ENCODE results near the gene ARMC12. TPM values are rescaled to one million over a fixed set of nuclear protein-coding genes. Genes with fewer than 3 reads are reported as not detected.

ARMC12 gene, protein sequence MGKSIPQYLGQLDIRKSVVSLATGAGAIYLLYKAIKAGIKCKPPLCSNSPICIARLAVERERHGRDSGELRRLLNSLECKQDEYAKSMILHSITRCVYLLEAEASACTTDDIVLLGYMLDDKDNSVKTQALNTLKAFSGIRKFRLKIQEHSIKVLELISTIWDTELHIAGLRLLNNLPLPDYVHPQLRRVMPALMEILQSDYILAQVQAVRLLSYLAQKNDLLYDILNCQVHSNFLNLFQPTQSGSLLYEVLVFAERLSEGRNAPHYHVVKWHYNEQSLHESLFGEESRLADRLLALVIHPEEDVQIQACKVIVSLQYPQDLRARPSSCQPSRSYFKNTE
- under 0.01 and 0.28 TPM in 2 replicates for total RNA-seq

GRCh38 chr6:35736982-35737412, at the start of gene ARMC12:
Gene ARMC12 (plus strand): TSS chr6:35737032. CDS start chr6:35737109, 77 bp downstream.

GRCh38 chr6:35688605-35689322, 48.1 kb upstream of the ARMC12 start, which contains the start of gene FKBP5:
Gene FKBP5 (minus strand): TSS chr6:35688915. CDS start chr6:35642824, 46,091 bp downstream.

DNA sequence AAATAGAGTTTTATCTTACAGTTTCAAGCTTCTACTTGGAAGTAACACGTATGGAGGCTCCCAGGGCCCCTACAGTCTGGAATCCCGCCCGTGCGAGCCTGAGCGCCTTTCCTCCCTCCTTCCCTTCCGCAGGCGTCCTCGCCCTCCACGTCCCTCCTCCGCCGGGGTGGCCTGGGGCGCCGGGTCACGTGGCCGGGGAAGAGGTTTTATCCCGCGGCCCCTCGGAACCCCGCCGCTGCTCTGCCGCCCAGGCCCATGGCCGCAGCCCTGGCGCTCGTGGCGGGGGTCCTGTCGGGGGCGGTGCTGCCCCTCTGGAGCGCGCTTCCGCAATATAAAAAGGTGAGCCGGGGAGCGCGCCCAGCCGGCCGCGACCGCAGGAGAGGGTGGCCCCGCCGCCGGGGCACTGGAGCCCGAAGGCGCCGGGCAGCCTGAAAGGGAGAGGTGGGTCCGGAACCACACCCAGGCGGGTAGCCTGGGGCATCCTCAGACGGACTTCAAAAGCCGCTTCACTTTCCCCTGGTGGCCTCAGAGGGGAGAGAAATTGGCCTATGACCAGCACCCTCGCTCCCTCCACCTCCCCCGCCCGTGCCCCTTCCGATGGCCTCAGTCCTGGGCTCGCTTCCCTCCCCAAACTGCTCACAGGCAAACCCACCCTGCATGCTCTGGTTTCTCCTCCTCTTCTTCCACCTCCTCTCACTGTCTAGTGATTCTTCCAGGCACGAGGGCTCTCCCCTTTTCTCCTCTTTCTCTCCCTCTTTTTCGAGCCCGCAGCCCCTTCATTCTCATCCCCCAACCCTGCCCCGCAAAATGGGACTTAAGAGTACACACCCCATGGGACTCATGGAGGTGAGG, 39.8 kb downstream of the ARMC12 start, which contains the start of gene CLPSL2:
Gene CLPSL2, plus strand, starts transcription at position 235 of the 852 bp plus-strand sequence. Its CDS starts 21 bp downstream, at position 256.

GRCh38 chr6:35780719-35781118, 43.9 kb downstream of the ARMC12 start, which contains the start of gene CLPSL1:
Gene CLPSL1 (plus strand): TSS chr6:35781019. CDS start chr6:35781111, 92 bp downstream.

Other genes with a start within 250 kb of the ARMC12 start
- 5.4 and 6.9 TPM in 2 replicates for gene TEAD3, start 240.0 kb upstream of the ARMC12 start, total RNA-seq
- gene TULP1, start 224.1 kb upstream of the ARMC12 start, total RNA-seq = not detected in 2 replicates
- gene FKBP5, start 48.1 kb upstream of the ARMC12 start, total RNA-seq = 3.9 and 23.0 TPM in 2 replicates
- not detected in 2 replicates for gene CLPSL2, start 39.6 kb downstream of the ARMC12 start, total RNA-seq
- gene CLPSL1, start 44.0 kb downstream of the ARMC12 start, total RNA-seq = not detected in 2 replicates
- not detected in 2 replicates for gene CLPS, start 60.3 kb downstream of the ARMC12 start, total RNA-seq
- gene LHFPL5, start 68.3 kb downstream of the ARMC12 start, total RNA-seq = not detected in 2 replicates
- gene SRPK1, start 184.1 kb downstream of the ARMC12 start, total RNA-seq = 57.5 and 95.7 TPM in 2 replicates

All from regular cardiac myocyte (primary cell).